HFF-Myc (cell line): ENCODE data around the gene ADSS1.
"Not testable (repeated sequence)": the region's sequence is repeated elsewhere in the genome, so short reads cannot be mapped to it uniquely, and the experiment has no call there.

Source experiments
- DNase-seq: peaks from one replicate; pipeline ENCODE4 v3.0.0-alpha.2; 2011; ENCODE audit warnings: low read depth; ENCODE audit errors: extremely low read depth
- H3K4me3 ChIP-seq: replicated peaks from 2 replicates; pipeline ENCODE4 v1.5.1; 2011; ENCODE audit warnings: low read depth, mild to moderate bottlenecking, control low read depth, low read length
- CTCF ChIP-seq: IDR thresholded peaks from 2 replicates; pipeline ENCODE4 v1.5.1; 2012; ENCODE audit warnings: mild to moderate bottlenecking, low read depth, low read length, control low read depth; ENCODE audit errors: missing control alignments

The ADSS1 gene

GRCh38 chr14:104728631-104729030 is 4.6 kb downstream of the ADSS1 start:
- DNase-seq, result no peak

GRCh38 chr14:104729176-104729834 is 5.3 kb downstream of the ADSS1 start:
- not testable (repeated sequence) for H3K4me3 ChIP-seq, DNase-seq

More at GRCh38 chr14:104728631-104729030, 4.6 kb downstream of the ADSS1 start:
- H3K4me3 ChIP-seq, result no peak overlapping the region
- no peak for TF ChIP-seq CTCF

- no peak for TF ChIP-seq CTCF
- H3K4me3 ChIP-seq, result no peak overlapping the region
- no peak for DNase-seq
Observed at GRCh38 chr14:104729835-104730181, 5.8 kb downstream of the ADSS1 start.

GRCh38 chr14:104730487-104730886 is 6.5 kb downstream of the ADSS1 start:
- no peak for DNase-seq
- TF ChIP-seq CTCF, result no peak
- no peak overlapping the region for H3K4me3 ChIP-seq

GRCh38 chr14:104731320-104732294 is 7.6 kb downstream of the ADSS1 start:
- no peak for DNase-seq
- no peak overlapping the region for H3K4me3 ChIP-seq

GRCh38 chr14:104732355-104732804 is 8.4 kb downstream of the ADSS1 start:
- H3K4me3 ChIP-seq, result no peak overlapping the region
- no peak for DNase-seq
- no peak for TF ChIP-seq CTCF

More at GRCh38 chr14:104731320-104732294, 7.6 kb downstream of the ADSS1 start:
- TF ChIP-seq CTCF, result peak; percentile 57
